Thymus (tissue), 11 donors: ENCODE results near the gene PLXNA4. TPM values are rescaled to one million over a fixed set of nuclear protein-coding genes. Genes with fewer than 3 reads are reported as not detected.

Experiments
- DNase-seq, 9 donors: peaks; one replicate each; pipeline ENCODE4 v3.0.0-alpha.2; 2013; ENCODE audit warnings: low spot score in 9 of 9, low read depth in 6 of 9, missing footprints in 1 of 9
- H3K27ac ChIP-seq, 2 donors: one replicate each; pipeline ENCODE4 v1.5.1; 2013; ENCODE audit warnings: control low read depth in 1 of 2, low read depth in 1 of 2, low read length in 1 of 2, mild to moderate bottlenecking in 1 of 2, moderate library complexity in 1 of 2
- H3K27me3 ChIP-seq, 2 donors: one replicate each; pipeline ENCODE4 v1.5.1; 2013; ENCODE audit warnings: low read length in 1 of 2; ENCODE audit not compliant: control insufficient read depth in 2 of 2, insufficient read depth in 1 of 2
- H3K36me3 ChIP-seq, 2 donors: one replicate each; pipeline ENCODE4 v1.5.1; 2013; ENCODE audit warnings: low read length in 1 of 2, mild to moderate bottlenecking in 1 of 2, moderate library complexity in 1 of 2; ENCODE audit not compliant: control insufficient read depth in 2 of 2, insufficient read depth in 2 of 2
- H3K4me1 ChIP-seq, 2 donors: one replicate each; pipeline ENCODE4 v1.5.1; 2013; ENCODE audit warnings: low read length in 2 of 2; ENCODE audit not compliant: control insufficient read depth in 2 of 2, insufficient read depth in 2 of 2
- H3K4me3 ChIP-seq, 2 donors: one replicate each; pipeline ENCODE4 v1.5.1; 2013; ENCODE audit warnings: low read length in 2 of 2, control low read depth in 1 of 2, mild to moderate bottlenecking in 1 of 2
- H3K9me3 ChIP-seq, 2 donors: one replicate each; pipeline ENCODE4 v1.5.1; 2013; ENCODE audit warnings: low read length in 1 of 2, mild to moderate bottlenecking in 1 of 2; ENCODE audit not compliant: control insufficient read depth in 2 of 2, insufficient read depth in 1 of 2
- WGBS: extraction: QIAGEN DNeasy Blood & Tissue Kit; methylation state at CpG from one replicate; pipeline ENCODE4 v1.1.7; 2013; 5-methylcytosine and 5-hydroxymethylcytosine counted together
- polyA plus RNA-seq: library from polyadenylated mRNA; stranded (reverse); fragments of 200-250 nt; gene quantifications from one replicate; pipeline ENCODE4 v1.2.3, GENCODE V29; 2013
- total RNA-seq: library from RNA; stranded (reverse); fragments of 120-200 nt; gene quantifications from one replicate; pipeline ENCODE4 v1.2.4, GENCODE V29; 2013
- donor health status: healthy.

PLXNA4 gene
- total and polyA plus RNA-seq, 2 donors: 0.21 to 0.66 TPM

DNA sequence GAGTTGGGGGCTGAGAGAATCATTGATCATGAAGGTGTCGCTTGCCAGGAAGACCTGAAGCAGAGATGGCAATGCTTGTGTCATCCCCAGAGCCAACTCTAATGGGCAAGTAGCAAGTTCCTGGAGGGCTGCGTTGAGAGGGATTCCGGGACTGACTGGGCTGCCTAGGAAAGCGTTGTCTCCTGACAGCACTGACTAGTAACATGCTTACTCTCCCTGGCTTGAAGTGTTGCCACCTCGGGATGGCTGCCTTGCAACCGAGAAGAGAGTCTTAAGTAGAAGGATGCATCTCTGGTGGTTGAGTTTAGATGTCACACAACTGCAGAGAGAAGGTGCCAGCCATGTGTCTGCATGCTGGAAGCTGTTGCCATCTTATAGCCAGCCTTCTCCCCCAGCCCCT lies 453.4 kb downstream of the PLXNA4 start:
- WGBS: 91% methylated on average over 6 of the region's 6 CpGs
- no peak for DNase-seq
- H3K27me3 ChIP-seq: no peaks in the 10 kb centered on the region
- H3K4me1 ChIP-seq: no peaks in the 10 kb centered on the region
- no peaks in the 10 kb centered on the region for H3K9me3 ChIP-seq
- H3K27ac ChIP-seq: no peak overlapping the region
- H3K4me3 ChIP-seq: no peak overlapping the region
- no peaks in the 10 kb centered on the region for H3K36me3 ChIP-seq

DNA sequence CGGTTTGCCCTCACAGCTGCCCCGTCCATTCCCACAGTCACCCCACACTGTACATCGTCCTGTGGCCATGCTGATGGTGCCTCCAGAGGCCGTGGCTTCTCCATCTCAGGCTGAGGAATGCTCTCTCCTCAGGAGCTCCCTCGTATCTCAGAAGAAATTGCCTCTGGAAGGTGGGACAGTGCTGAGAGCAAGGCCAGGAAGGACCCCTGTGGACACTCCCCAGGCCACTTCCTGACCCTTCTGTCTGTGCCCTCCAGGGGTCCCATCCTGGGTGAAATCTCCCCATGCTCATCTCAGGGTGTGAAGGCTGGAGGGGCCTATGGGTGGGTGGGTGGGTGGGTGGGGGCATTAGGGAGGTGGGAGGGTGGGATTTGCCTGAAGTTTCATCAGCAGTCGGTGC lies 454.3 kb downstream of the PLXNA4 start:
- Histone ChIP-seq H3K27ac (no peak overlapping the region), H3K4me3 (no peak overlapping the region), H3K36me3 (no peaks in the 10 kb centered on the region), H3K9me3 (no peaks in the 10 kb centered on the region), H3K4me1 (no peaks in the 10 kb centered on the region), H3K27me3 (no peaks in the 10 kb centered on the region)
- 71% methylated on average over 6 of the region's 6 CpGs for WGBS
- DNase-seq: no peak

DNA sequence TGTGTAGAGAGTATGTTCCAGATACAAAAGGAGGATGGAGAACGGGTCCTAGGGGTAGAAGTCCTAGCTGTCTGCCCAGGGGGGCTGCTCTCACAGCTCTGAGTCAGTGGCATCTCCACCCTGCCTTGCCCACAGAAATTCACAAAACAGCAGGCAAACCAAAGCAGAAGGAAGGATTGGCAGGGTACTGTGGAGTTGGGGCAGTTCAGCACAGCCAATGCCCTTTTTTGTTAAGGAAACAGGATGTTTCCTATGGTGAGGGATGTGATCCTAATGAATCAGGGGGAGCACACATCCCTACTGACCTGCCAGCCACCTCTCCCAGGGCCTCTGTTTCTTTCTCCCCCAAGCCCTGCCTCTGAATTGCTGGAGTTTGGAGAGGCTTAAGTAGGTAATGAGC lies 457.6 kb downstream of the PLXNA4 start:
- Histone ChIP-seq H3K36me3 (no peaks in the 10 kb centered on the region), H3K27me3 (no peaks in the 10 kb centered on the region), H3K27ac (no peak overlapping the region), H3K4me3 (no peak overlapping the region), H3K9me3 (no peaks in the 10 kb centered on the region), H3K4me1 (no peaks in the 10 kb centered on the region)
- DNase-seq: no peak
- WGBS: 92% methylated on average over 1 of the region's 1 CpG

DNA sequence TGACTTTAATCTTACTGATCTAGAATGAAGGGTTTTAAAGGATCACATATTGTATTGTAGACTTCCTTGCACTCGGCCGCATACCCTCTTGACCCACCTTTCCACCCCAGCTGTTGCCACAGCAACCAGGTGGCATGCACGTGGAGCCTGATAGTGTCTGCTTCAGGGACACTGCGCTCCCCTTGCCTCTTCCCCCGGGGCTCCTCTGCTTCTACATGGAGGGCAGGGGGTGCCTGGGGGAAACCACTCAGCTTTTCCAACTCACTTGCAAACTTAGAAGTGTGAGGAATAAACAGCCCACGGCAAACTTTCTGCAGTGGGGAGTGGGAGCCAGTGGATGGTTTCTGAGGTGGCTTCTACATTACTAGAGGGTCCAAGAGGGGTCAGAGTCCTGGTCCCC lies 458.6 kb downstream of the PLXNA4 start:
- no peak for DNase-seq

DNA sequence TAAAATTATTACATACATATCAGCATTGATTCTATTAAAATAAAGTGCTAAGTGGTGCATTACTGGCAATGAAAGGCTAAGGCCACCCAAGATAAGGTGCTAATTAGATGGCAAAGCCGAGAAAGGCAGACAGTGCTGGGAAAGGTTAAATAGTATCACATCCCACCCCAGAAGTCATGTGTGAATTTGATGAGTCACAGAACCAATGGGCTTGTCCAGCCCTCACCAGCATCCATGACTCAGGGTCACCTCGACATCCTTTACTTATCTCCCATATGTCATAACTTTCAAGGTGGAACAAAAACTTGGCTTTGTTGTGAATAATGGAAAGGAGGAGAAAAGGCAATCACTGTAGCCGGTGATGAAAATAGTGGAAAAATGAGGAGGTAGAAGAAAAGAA lies 459.1 kb downstream of the PLXNA4 start:
- H3K27ac ChIP-seq: no peak overlapping the region
- WGBS: 86% methylated on average over 3 of the region's 3 CpGs
- H3K9me3 ChIP-seq: no peaks in the 10 kb centered on the region
- H3K4me3 ChIP-seq: no peak overlapping the region
- H3K36me3 ChIP-seq: no peaks in the 10 kb centered on the region
- DNase-seq: no peak
- H3K27me3 ChIP-seq: no peaks in the 10 kb centered on the region
- no peaks in the 10 kb centered on the region for H3K4me1 ChIP-seq

More for the DNA sequence above, 458.6 kb downstream of the PLXNA4 start:
- no peak overlapping the region for H3K27ac ChIP-seq
- WGBS: 82% methylated on average over 6 of the region's 6 CpGs
- H3K27me3 ChIP-seq: no peaks in the 10 kb centered on the region
- H3K9me3 ChIP-seq: no peaks in the 10 kb centered on the region
- H3K36me3 ChIP-seq: no peaks in the 10 kb centered on the region
- no peak overlapping the region for H3K4me3 ChIP-seq
- no peaks in the 10 kb centered on the region for H3K4me1 ChIP-seq

DNA sequence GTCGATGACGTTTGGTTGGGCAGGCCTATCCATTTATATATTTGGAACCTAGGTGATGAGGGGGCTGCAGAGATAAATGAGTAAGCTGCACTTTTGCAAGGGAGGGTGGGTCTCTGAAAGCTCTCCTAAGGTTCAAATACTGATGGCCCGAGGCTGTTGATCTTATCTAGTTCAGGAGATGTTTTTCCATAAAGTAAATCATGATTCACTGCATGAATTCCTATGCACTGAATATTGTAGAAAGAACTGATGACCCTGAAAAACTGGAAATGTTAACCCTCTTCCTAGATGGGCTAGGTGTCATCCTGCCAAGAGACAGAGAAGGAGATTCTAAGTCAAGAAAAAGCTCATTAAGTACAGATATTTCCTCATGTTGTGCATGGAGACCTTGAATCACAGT lies 459.9 kb downstream of the PLXNA4 start:
- no peak overlapping the region for H3K27ac ChIP-seq
- no peaks in the 10 kb centered on the region for H3K4me1 ChIP-seq
- no peaks in the 10 kb centered on the region for H3K27me3 ChIP-seq
- WGBS: 60% methylated on average over 3 of the region's 3 CpGs
- no peak overlapping the region for H3K4me3 ChIP-seq
- no peak for DNase-seq
- no peaks in the 10 kb centered on the region for H3K9me3 ChIP-seq
- no peaks in the 10 kb centered on the region for H3K36me3 ChIP-seq

DNA sequence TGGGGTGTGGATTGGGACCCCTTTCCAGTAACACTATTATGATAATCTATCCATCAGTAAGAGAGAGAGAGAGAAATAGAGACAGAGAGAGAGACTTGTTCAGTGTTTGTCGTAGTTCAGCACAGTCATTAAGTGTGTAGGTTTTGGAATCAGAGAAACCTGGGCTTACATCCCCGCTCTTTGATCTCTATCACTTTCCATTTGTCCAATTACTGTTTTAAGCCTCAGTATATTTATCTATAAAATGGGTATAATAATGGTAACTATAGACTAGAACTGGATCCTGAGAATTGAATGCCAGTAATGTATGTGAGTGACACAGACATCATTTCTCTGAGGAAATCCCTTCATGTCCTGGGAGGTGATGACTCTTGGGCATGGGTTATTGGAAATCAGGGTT lies 460.5 kb downstream of the PLXNA4 start:
- H3K27ac ChIP-seq: no peak overlapping the region
- H3K4me3 ChIP-seq: no peak overlapping the region
- H3K36me3 ChIP-seq: no peaks in the 10 kb centered on the region
- WGBS: 98% methylated on average over 2 of the region's 2 CpGs
- H3K27me3 ChIP-seq: no peaks in the 10 kb centered on the region
- no peaks in the 10 kb centered on the region for H3K4me1 ChIP-seq
- no peaks in the 10 kb centered on the region for H3K9me3 ChIP-seq
- DNase-seq: no peak

DNA sequence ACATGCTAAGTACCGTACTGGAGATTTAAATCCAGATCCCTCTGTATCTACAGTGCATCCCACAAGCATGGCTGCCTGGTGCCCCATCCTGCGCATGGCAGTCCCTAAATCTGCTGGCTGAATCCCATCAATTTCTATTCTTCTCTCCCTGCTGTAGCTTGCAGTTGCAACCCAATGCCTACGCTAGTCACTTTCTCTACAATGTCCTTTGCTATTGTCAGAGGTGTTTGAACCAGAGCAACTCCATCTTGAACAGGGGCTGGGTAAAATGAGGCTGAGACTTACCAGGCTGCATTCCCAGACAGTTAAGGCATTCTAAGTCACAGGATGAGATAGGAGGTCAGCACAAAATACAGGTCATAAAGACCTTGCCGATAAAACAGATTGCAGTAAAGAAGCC lies 461.2 kb downstream of the PLXNA4 start:
- 94% methylated on average over 4 of the region's 4 CpGs for WGBS
- no peaks in the 10 kb centered on the region for H3K36me3 ChIP-seq

DNA sequence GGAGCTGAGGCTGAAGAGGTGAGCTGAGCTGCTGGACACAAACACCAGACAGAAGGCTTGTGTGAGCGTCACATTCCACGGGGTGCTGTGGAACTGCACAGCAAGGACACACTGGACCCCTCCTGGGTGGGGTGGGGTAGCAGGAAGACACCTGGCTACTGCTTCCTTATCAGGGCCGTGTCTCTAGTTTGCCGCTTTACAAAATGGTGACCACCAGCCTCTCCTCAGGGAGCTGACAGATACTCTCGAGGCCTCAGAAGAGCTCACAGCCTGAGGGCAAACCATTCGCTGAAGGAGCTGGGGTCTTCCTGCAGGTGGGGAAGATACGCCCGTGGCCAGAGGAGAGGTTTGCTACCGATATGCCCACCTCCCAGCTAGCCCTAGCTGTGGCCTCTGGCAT lies 461.9 kb downstream of the PLXNA4 start:
- no peak overlapping the region for H3K4me3 ChIP-seq
- no peaks in the 10 kb centered on the region for H3K4me1 ChIP-seq
- no peak overlapping the region for H3K27ac ChIP-seq
- 91% methylated on average over 9 of the region's 9 CpGs for WGBS
- no peaks in the 10 kb centered on the region for H3K27me3 ChIP-seq
- no peaks in the 10 kb centered on the region for H3K36me3 ChIP-seq
- no peak for DNase-seq
- H3K9me3 ChIP-seq: no peaks in the 10 kb centered on the region

More for the DNA sequence above, 461.2 kb downstream of the PLXNA4 start:
- no peaks in the 10 kb centered on the region for H3K27me3 ChIP-seq
- H3K9me3 ChIP-seq: no peaks in the 10 kb centered on the region
- DNase-seq: no peak
- H3K4me1 ChIP-seq: no peaks in the 10 kb centered on the region
- H3K4me3 ChIP-seq: no peak overlapping the region
- H3K27ac ChIP-seq: no peak overlapping the region
